GM12878 (cell line): ENCODE measurements around the gene LINGO1.

Experiments
- BHLHE40 ChIP-seq, 2 experiments: fragments of 450-650 bp in 1 of 2; IDR thresholded peaks; 2 replicates each; pipeline ENCODE4 v1.6.1; 2011 to 2017; ENCODE audit warnings: low read depth in 2 of 2, borderline replicate concordance in 1 of 2, improper control_type of control experiment in 1 of 2, low read length in 1 of 2, mild to moderate bottlenecking in 1 of 2
- CREM ChIP-seq: IDR thresholded peaks from 2 replicates; pipeline ENCODE4 v1.6.1; 2014; ENCODE audit warnings: antibody characterized with exemption, low read depth
- TF ChIP-seq, protein P1 (sequence below): IDR thresholded peaks from 2 replicates; pipeline ENCODE4 v1.6.1; 2012; ENCODE audit warnings: low read depth, low read length, improper control_type of control experiment
- TF ChIP-seq, protein P2 (sequence below): IDR thresholded peaks from 2 replicates; pipeline ENCODE4 v1.6.1; 2012; ENCODE audit warnings: mild to moderate bottlenecking, low read depth, low read length

DNA sequence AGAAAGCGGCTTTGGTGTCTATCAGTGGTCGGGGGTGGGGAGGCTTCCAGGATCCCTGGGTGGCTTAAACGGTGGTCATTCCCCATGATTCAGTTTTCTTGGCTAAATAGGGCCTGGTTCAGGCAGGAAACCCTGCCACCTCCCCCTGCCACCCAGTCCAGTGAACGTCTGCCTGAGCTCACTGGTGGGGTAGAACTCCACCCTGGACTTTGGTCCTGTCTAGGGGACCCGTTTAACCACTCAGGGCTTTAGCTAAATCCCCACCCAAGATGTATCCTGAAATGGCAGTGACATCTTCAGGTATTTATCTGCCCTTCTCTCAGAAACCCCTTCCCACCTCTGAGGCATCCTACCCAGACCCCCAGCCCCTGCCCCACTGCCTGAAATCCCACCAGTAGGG is 30.5 kb upstream of the LINGO1 start:
- TF ChIP-seq CREM = no peak
- TF ChIP-seq BHLHE40 (IDR thresholded peaks at IDR 0.05; ENCODE audit: borderline replicate concordance in 1 of 2, low read depth in 2 of 2, low read length in 1 of 2) = no peak
- TF ChIP-seq, protein P1, sequence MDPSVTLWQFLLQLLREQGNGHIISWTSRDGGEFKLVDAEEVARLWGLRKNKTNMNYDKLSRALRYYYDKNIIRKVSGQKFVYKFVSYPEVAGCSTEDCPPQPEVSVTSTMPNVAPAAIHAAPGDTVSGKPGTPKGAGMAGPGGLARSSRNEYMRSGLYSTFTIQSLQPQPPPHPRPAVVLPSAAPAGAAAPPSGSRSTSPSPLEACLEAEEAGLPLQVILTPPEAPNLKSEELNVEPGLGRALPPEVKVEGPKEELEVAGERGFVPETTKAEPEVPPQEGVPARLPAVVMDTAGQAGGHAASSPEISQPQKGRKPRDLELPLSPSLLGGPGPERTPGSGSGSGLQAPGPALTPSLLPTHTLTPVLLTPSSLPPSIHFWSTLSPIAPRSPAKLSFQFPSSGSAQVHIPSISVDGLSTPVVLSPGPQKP = no peak
- TF ChIP-seq, protein P2, sequence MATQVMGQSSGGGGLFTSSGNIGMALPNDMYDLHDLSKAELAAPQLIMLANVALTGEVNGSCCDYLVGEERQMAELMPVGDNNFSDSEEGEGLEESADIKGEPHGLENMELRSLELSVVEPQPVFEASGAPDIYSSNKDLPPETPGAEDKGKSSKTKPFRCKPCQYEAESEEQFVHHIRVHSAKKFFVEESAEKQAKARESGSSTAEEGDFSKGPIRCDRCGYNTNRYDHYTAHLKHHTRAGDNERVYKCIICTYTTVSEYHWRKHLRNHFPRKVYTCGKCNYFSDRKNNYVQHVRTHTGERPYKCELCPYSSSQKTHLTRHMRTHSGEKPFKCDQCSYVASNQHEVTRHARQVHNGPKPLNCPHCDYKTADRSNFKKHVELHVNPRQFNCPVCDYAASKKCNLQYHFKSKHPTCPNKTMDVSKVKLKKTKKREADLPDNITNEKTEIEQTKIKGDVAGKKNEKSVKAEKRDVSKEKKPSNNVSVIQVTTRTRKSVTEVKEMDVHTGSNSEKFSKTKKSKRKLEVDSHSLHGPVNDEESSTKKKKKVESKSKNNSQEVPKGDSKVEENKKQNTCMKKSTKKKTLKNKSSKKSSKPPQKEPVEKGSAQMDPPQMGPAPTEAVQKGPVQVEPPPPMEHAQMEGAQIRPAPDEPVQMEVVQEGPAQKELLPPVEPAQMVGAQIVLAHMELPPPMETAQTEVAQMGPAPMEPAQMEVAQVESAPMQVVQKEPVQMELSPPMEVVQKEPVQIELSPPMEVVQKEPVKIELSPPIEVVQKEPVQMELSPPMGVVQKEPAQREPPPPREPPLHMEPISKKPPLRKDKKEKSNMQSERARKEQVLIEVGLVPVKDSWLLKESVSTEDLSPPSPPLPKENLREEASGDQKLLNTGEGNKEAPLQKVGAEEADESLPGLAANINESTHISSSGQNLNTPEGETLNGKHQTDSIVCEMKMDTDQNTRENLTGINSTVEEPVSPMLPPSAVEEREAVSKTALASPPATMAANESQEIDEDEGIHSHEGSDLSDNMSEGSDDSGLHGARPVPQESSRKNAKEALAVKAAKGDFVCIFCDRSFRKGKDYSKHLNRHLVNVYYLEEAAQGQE = no peak
